ENCODE results near the gene WDCP.

Gene WDCP

DNA sequence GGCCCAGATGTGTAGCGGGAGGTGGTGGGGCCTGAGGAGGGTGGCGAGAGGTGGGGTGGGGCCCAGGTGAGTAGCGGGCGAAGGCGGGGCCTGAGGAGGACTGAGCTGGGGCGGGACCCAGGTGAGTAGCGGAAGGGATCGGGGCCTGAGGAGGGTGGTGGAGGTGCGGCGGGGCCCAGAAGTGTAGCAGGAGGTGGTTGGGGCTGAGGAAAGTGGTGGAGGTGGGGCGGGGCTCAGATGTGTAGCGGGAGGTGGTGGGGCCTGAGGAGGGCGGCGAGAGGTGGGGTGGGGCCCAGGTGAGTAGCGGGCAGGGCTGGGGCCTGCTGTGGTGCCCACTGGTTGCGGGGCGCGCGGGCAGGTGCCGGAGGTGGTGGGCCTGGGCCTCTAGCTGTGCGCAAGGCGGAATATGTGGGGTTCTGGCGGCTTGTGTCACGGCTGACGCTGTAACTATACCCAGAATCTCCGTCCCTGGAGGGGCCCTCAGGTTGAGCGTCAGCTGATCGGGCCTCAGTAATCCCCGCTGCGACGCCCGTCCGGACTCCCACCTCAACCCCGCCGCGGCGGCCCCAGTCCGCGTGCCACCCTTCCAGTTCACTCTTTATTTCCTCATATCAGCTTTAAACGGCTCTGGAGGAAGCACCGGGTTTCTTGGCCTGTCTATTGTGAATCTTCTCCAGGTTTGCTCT lies 29.8 kb upstream of the WDCP start:
- no peak for TF ChIP-seq ZNF274 (IDR thresholded peaks at IDR 0.05; ENCODE audit: low read depth, low read length)
- H3K4me3 ChIP-seq (ENCODE audit: low read length): peak overlapping the region; percentile 68

- TF ChIP-seq ZNF274 (IDR thresholded peaks at IDR 0.05; ENCODE audit: low read depth, low read length): no peak
- peak within 1 kb of the TSS; percentile 68 for H3K4me3 ChIP-seq (ENCODE audit: low read length)
Measured at GRCh38 chr2:24075915-24076848, 29.0 kb upstream of the WDCP start, which contains the start of gene SF3B6. TSS of gene SF3B6 (minus strand) at chr2:24076326. CDS start at chr2:24076229, 97 bp downstream.

GRCh38 chr2:24075259-24075658 lies 28.1 kb upstream of the WDCP start:
- peak overlapping the region; percentile 68 for H3K4me3 ChIP-seq (ENCODE audit: low read length)
- TF ChIP-seq ZNF274 (IDR thresholded peaks at IDR 0.05; ENCODE audit: low read depth, low read length): no peak

DNA sequence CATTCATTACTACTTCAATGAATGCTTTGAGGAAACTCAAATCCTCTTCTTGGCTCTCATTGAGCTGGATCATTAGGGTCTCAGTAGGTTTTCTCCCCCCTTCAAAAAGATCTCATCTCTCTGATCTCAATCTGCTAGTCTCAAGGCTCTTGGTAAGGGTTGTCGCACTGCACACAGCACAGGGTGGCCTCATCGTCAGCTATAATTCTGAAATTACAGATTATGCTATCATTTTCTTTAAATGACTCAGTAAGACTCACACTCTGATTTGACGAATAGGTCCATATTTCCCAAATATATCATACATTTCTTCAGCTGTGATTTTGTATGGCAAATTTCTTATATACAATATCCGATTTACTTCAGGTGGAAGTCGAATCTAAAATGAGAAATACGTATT lies 26.6 kb upstream of the WDCP start:
- no peak overlapping the region for H3K4me3 ChIP-seq (ENCODE audit: low read length)
- no peak for TF ChIP-seq ZNF274 (IDR thresholded peaks at IDR 0.05; ENCODE audit: low read depth, low read length)

DNA sequence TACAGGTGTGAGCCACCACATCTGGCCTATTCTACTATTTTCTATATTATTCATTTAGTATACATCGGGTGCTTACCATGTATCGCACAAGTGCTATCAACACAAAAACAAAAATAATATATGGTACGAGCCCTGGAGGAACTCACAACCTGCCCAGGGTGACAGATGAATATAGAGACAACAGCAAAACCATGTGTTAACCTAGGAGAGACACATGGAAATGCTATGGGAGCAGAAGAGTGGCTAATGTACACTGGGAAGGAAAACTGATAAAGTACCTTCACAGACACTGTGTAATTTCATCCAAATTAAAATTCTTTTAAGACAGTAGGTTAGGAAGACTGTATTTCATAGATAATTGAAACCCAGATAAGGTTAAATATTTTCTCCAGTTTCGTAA lies 25.1 kb upstream of the WDCP start:
- H3K4me3 ChIP-seq (ENCODE audit: low read length): no peak overlapping the region
- TF ChIP-seq ZNF274 (IDR thresholded peaks at IDR 0.05; ENCODE audit: low read depth, low read length): no peak

GRCh38 chr2:24065341-24065740 lies 18.1 kb upstream of the WDCP start:
- no peak for TF ChIP-seq ZNF274 (IDR thresholded peaks at IDR 0.05; ENCODE audit: low read depth, low read length)
- no peak overlapping the region for H3K4me3 ChIP-seq (ENCODE audit: low read length)

- TF ChIP-seq ZNF274 (IDR thresholded peaks at IDR 0.05; ENCODE audit: low read depth, low read length): no peak
- H3K4me3 ChIP-seq (ENCODE audit: low read length): no peak overlapping the region
Measured at GRCh38 chr2:24058564-24059271, 11.5 kb upstream of the WDCP start.

DNA sequence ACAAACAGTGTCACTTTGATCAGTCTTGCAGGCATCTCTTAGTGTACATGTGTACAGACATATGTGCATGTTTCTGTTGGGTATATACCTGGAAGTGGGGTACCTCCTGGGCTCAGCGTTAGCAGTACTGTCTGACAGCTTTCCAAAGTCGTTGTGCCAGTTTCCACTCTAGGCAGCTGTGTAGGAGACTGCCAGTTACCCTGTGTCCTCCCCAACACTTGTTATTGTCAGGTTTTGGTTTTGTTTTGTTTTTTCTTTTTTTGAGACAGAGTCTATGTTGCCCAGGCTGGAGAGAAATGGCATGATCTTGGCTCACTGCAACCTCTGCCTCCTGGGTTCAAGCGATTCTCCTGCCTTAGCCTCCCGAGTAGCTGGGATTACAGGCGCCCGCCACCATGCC lies 8.6 kb upstream of the WDCP start:
- no peak for TF ChIP-seq ZNF274 (IDR thresholded peaks at IDR 0.05; ENCODE audit: low read depth, low read length)
- H3K4me3 ChIP-seq (ENCODE audit: low read length): no peak overlapping the region

DNA sequence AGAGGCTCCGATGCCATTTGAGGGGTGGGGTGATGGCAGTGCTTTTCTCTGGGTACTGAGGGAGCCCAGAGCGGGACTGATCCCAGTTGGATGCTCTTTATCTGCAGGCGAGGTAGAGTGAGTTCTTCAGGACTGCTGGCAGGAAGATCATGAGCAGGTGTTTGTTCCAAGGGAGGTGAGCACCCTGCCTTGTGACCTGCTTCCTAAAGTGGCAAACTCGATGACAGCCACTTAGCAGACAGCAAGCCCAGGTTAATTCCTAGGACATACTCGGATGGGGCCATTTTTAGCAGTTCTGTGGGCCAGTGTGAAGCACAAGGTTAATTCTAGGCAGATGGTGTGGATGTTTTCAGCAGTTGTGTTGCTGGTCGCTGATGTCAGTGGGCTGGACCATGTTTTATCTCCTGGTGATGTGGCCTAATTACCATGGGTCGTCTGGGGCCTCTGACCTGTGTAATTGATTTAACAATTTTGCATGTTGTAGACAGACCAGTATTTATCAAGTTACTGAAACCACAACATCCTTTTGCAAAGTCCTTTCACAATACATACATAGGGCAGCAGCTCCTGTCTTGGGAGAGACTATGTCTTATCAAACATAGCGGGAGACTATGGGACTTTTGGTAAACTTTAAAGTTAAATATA lies 7.3 kb upstream of the WDCP start:
- H3K4me3 ChIP-seq (ENCODE audit: low read length): no peak overlapping the region
- no peak for TF ChIP-seq ZNF274 (IDR thresholded peaks at IDR 0.05; ENCODE audit: low read depth, low read length)

GRCh38 chr2:24052951-24053350 lies 5.8 kb upstream of the WDCP start:
- TF ChIP-seq ZNF274 (IDR thresholded peaks at IDR 0.05; ENCODE audit: low read depth, low read length): no peak
- H3K4me3 ChIP-seq (ENCODE audit: low read length): no peak overlapping the region

DNA sequence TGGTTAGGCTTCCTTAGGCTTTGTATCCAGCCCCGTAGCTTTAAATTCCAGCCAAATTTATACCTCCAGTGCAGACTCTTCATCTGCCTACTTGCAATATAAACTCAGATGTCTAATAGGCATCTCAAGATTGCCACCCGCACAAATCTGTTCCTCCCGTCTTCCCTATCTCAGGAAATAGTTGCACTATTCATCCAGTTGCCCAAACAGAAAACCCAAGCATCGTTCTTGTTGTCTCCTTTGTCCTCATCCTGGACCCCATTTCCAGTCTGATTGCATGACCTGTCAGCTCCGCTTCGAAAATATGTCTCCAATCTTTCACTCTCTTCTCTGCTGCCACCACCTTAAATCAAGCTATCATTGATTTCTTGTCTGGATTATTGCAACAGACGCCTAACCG lies 4.6 kb upstream of the WDCP start:
- TF ChIP-seq ZNF274 (IDR thresholded peaks at IDR 0.05; ENCODE audit: low read depth, low read length): no peak
- H3K4me3 ChIP-seq (ENCODE audit: low read length): no peak overlapping the region

GRCh38 chr2:24050041-24050979 lies 3.1 kb upstream of the WDCP start:
- peak overlapping the region; percentile 84 for H3K4me3 ChIP-seq (ENCODE audit: low read length)
- TF ChIP-seq ZNF274 (IDR thresholded peaks at IDR 0.05; ENCODE audit: low read depth, low read length): no peak

- TF ChIP-seq ZNF274 (IDR thresholded peaks at IDR 0.05; ENCODE audit: low read depth, low read length): no peak
- H3K4me3 ChIP-seq (ENCODE audit: low read length): peak within 1 kb of the TSS; percentile 84
Measured at GRCh38 chr2:24049485-24050021, 2.4 kb upstream of the WDCP start, which contains the start of gene FKBP1B. TSS of gene FKBP1B (plus strand) at chr2:24049741. CDS start at chr2:24049850, 109 bp downstream.
